SJCRH30 (cell line): ENCODE data around the gene LIFR. TPM values are rescaled to one million over a fixed set of nuclear protein-coding genes. Genes with fewer than 3 reads are reported as not detected.
A peak's percentile ranks its signal among the peaks of the same experiment; 100 is the strongest.

Experiments
- DNase-seq, 2 experiments: peaks; one replicate each; pipeline ENCODE4 v3.0.0-alpha.2; 2015 to 2020
- H3K27ac ChIP-seq: fragments of 250-450 bp; sonication (Bioruptor Pico); 2 replicates; pipeline ENCODE4 v1.5.1; 2020; ENCODE audit warnings: mild to moderate bottlenecking, moderate library complexity
- H3K27me3 ChIP-seq: fragments of 250-450 bp; sonication (Bioruptor Pico); 2 replicates; pipeline ENCODE4 v1.5.1; 2020; ENCODE audit warnings: mild to moderate bottlenecking, moderate library complexity
- H3K36me3 ChIP-seq: fragments of 250-450 bp; sonication (Bioruptor Pico); 2 replicates; pipeline ENCODE4 v1.5.1; 2020; ENCODE audit warnings: mild to moderate bottlenecking, moderate library complexity
- H3K4me1 ChIP-seq: fragments of 250-450 bp; sonication (Bioruptor Pico); 2 replicates; pipeline ENCODE4 v1.5.1; 2020; ENCODE audit warnings: mild to moderate bottlenecking, moderate library complexity
- H3K4me3 ChIP-seq: fragments of 250-450 bp; sonication (Bioruptor Pico); 2 replicates; pipeline ENCODE4 v1.5.1; 2020; ENCODE audit warnings: mild to moderate bottlenecking, moderate library complexity
- H3K9me3 ChIP-seq: fragments of 250-450 bp; sonication (Bioruptor Pico); replicated peaks from 2 replicates; pipeline ENCODE4 v1.5.1; 2020; ENCODE audit warnings: mild to moderate bottlenecking, moderate library complexity
- total RNA-seq: library from RNA; depleted of rRNA; stranded (reverse); fragments of >200 nt; shearing (Covaris generic); gene quantifications from 2 replicates; pipeline ENCODE4 v1.2.3, GENCODE V29; 2014

The LIFR gene
- total RNA-seq, 1 experiment from 2014 or later = 30.6 TPM

- DNase-seq = peak in 1 of 2 experiments; percentile 24
- Histone ChIP-seq H3K4me3 (no peak overlapping the region), H3K9me3 (no peaks in the 10 kb centered on the region), H3K36me3 (no peaks in the 10 kb centered on the region), H3K4me1 (no peaks in the 10 kb centered on the region), H3K27me3 (no peaks in the 10 kb centered on the region), H3K27ac (no peak overlapping the region)
These were observed 110.9 kb downstream of the LIFR start for GRCh38 chr5:38445374-38446028.

GRCh38 chr5:38443390-38443789, 113.1 kb downstream of the LIFR start:
- Histone ChIP-seq H3K27me3 (no peaks in the 10 kb centered on the region; the same call in 1 of the 2 replicates), H3K4me3 (no peak overlapping the region), H3K9me3 (no peaks in the 10 kb centered on the region), H3K4me1 (no peaks in the 10 kb centered on the region), H3K36me3 (no peaks in the 10 kb centered on the region), H3K27ac (no peak overlapping the region)
- no peak for DNase-seq

GRCh38 chr5:38442247-38442573, 114.2 kb downstream of the LIFR start:
- H3K27ac ChIP-seq = no peak overlapping the region
- no peaks in the 10 kb centered on the region for H3K36me3 ChIP-seq
- no peak for DNase-seq
- H3K4me1 ChIP-seq = no peaks in the 10 kb centered on the region
- H3K27me3 ChIP-seq = no peaks in the 10 kb centered on the region; the same call in 1 of the 2 replicates
- H3K9me3 ChIP-seq = no peaks in the 10 kb centered on the region
- H3K4me3 ChIP-seq = no peak overlapping the region

- Histone ChIP-seq H3K27me3 (no peaks in the 10 kb centered on the region; the same call in 1 of the 2 replicates), H3K27ac (no peak overlapping the region), H3K9me3 (no peaks in the 10 kb centered on the region), H3K4me1 (no peaks in the 10 kb centered on the region), H3K36me3 (no peaks in the 10 kb centered on the region), H3K4me3 (no peak overlapping the region)
- DNase-seq = peak; percentile 81 to 95
These were observed 114.8 kb downstream of the LIFR start for GRCh38 chr5:38441453-38442246.

- Histone ChIP-seq H3K9me3 (no peaks in the 10 kb centered on the region), H3K27ac (no peak overlapping the region), H3K4me3 (no peak overlapping the region), H3K4me1 (peaks cover 9% of the 10 kb centered on the region), H3K27me3 (no peaks in the 10 kb centered on the region; the same call in 1 of the 2 replicates), H3K36me3 (no peaks in the 10 kb centered on the region)
- no peak for DNase-seq
These were observed 117.7 kb downstream of the LIFR start for GRCh38 chr5:38438757-38439156.

- Histone ChIP-seq H3K27ac (no peak overlapping the region), H3K36me3 (no peaks in the 10 kb centered on the region), H3K4me1 (peaks cover 17% of the 10 kb centered on the region), H3K4me3 (no peak overlapping the region), H3K9me3 (no peaks in the 10 kb centered on the region), H3K27me3 (no peaks in the 10 kb centered on the region; the same call in 1 of the 2 replicates)
- no peak for DNase-seq
These were observed 121.3 kb downstream of the LIFR start for GRCh38 chr5:38434966-38435705.

GRCh38 chr5:38433160-38433861, 123.1 kb downstream of the LIFR start:
- H3K36me3 ChIP-seq = no peaks in the 10 kb centered on the region
- peaks cover 17% of the 10 kb centered on the region for H3K4me1 ChIP-seq
- peak; percentile 64 to 70 for DNase-seq
- H3K27me3 ChIP-seq = no peaks in the 10 kb centered on the region
- no peaks in the 10 kb centered on the region for H3K9me3 ChIP-seq
- H3K4me3 ChIP-seq = no peak overlapping the region
- H3K27ac ChIP-seq = no peak overlapping the region

GRCh38 chr5:38431242-38431853, 125.1 kb downstream of the LIFR start:
- Histone ChIP-seq H3K4me3 (no peak overlapping the region), H3K36me3 (no peaks in the 10 kb centered on the region), H3K27ac (no peak overlapping the region), H3K27me3 (no peaks in the 10 kb centered on the region), H3K4me1 (peaks cover 17% of the 10 kb centered on the region), H3K9me3 (no peaks in the 10 kb centered on the region)
- DNase-seq = no peak

- no peaks in the 10 kb centered on the region for H3K9me3 ChIP-seq
- H3K27ac ChIP-seq = no peak overlapping the region
- no peak for DNase-seq
- H3K27me3 ChIP-seq = 0 out of 2 replicates have a peak, but pooled peaks cover 3% of the 10 kb centered on the region
- no peaks in the 10 kb centered on the region for H3K36me3 ChIP-seq
- H3K4me1 ChIP-seq = no peaks in the 10 kb centered on the region
- H3K4me3 ChIP-seq = no peak overlapping the region
These were observed 129.2 kb downstream of the LIFR start for GRCh38 chr5:38426986-38427950.

GRCh38 chr5:38426490-38426889, 130.0 kb downstream of the LIFR start:
- H3K36me3 ChIP-seq = no peaks in the 10 kb centered on the region
- H3K4me3 ChIP-seq = no peak overlapping the region
- 0 out of 2 replicates have a peak, but pooled peaks cover 3% of the 10 kb centered on the region for H3K27me3 ChIP-seq
- DNase-seq = no peak
- no peaks in the 10 kb centered on the region for H3K9me3 ChIP-seq
- H3K4me1 ChIP-seq = no peaks in the 10 kb centered on the region
- H3K27ac ChIP-seq = no peak overlapping the region
